ENCODE measurements around the gene S100P. TPM values are rescaled to one million over a fixed set of nuclear protein-coding genes. Genes with fewer than 3 reads are reported as not detected.

Gene S100P
- total and polyA plus RNA-seq, 2 donors (not counting 1 experiment from before 2014, with no cell fraction given) = 0.07 TPM; not detected in 1

DNA sequence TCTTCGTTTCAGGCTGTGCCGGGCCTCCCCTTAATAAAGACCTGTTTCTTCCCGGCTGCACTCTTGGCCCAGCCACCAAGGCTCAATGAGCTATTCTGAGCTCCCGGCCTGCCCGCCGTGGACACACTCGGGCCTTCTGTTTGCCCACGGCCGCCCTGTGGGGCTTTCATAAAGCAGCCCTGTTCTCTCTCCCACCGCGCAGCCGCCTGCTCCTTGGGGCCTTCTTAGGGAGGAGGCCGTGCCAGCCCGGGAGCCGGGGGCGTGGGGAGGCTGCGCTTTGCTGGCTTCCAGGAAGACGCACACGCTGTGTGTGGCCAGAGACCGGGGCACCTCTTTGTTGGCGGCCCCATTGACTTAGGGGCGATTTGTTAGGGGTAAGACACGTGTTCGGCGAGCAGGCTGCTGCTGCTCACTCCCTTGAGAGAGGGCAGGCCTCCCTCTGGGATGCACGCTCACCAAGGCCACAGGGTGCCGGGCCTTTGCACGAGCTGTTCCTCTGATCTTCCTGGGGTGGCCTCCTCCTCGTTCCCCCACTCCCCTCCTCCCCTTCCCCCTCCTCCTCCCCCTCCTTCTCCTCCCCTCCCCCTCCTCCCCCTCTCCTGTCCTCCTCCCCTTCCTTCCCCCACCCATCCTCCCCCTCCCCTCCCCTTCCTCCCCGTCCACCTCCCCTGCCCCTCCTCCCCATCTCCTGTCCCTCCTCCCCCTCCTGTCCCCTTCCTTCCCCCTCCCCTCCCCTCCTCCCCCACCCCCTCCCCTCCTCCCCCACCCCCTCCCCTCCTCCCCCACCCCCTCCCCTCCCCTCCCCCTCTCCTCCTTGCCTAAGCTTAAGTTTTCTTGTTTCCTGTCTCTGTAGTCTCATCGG, 33.6 kb downstream of the S100P start:
- CTCF ChIA-PET = interaction anchor here (0.7 to 0.9 kb wide), 2 partner anchors 147 to 344 kb away, joined by 3 read pairs; no protein-coding TSS in a partner anchor

More for the DNA sequence above, 33.6 kb downstream of the S100P start:
- no peaks in the 10 kb centered on the region for H3K4me1 ChIP-seq (ENCODE audit: control insufficient read depth in 2 of 2, insufficient read depth in 2 of 2, low read length in 2 of 2)
- Mint-ChIP-seq H3K4me3 (no peak overlapping the region), H3K27me3 (peaks cover 4% of the 10 kb centered on the region), H3K27ac (no peak overlapping the region), H3K9me3 (ENCODE audit: insufficient read depth) (no peaks in the 10 kb centered on the region), H3K4me1 (no peaks in the 10 kb centered on the region)
- H3K79me2 ChIP-seq (ENCODE audit: control insufficient read depth, insufficient read depth, low read length) = no peaks in the 10 kb centered on the region
- H4K20me1 ChIP-seq (ENCODE audit: control insufficient read depth, insufficient read depth, low read length, poor library complexity, severe bottlenecking) = no peaks in the 10 kb centered on the region
- POLR2A ChIA-PET = no interaction called here
- no peak overlapping the region for H3K27ac ChIP-seq (ENCODE audit: low read length in 2 of 2)
- H3K27me3 ChIP-seq (replicated peaks in 1 of 4; ENCODE audit: control extremely low read depth in 1 of 4, control insufficient read depth in 3 of 4, insufficient read depth in 4 of 4, low read length in 3 of 4) = no peaks in the 10 kb centered on the region
- no peak overlapping the region for H2AFZ ChIP-seq (ENCODE audit: insufficient read depth, low read depth, low read length, poor library complexity, severe bottlenecking)
- no peaks in the 10 kb centered on the region for H3K36me3 ChIP-seq (replicated peaks in 1 of 2; ENCODE audit: control extremely low read depth in 1 of 2, control insufficient read depth in 1 of 2, extremely low read depth in 1 of 2, insufficient read depth in 2 of 2, low read length in 1 of 2)
- H3K9ac ChIP-seq (ENCODE audit: low read length) = no peak overlapping the region
- no peaks in the 10 kb centered on the region for H3K9me3 ChIP-seq (ENCODE audit: control extremely low read depth in 1 of 3, control insufficient read depth in 2 of 3, insufficient read depth in 1 of 3, low read length in 2 of 3)
- intact Hi-C loops (cut with micrococcal nuclease) = no loop called here
- ATAC-seq (ENCODE audit: low read depth) (no peak), DNase-seq (no peak)
- WGBS (ENCODE audit: insufficient coverage) = 91% methylated on average over 25 of the region's 31 CpGs
- no peak overlapping the region for H3K4me3 ChIP-seq (ENCODE audit: control extremely low read depth in 1 of 5, extremely low read depth in 1 of 5, insufficient read depth in 1 of 5, low read depth in 2 of 5, low read length in 4 of 5)
- TF ChIP-seq EZH2 (IDR thresholded peaks at IDR 0.05; ENCODE audit: borderline replicate concordance, insufficient read depth, low read depth, low read length, poor library complexity, severe bottlenecking) = no peak
- no peak for TF ChIP-seq CTCF (IDR thresholded peaks at IDR 0.05)
- H3K4me2 ChIP-seq (replicated peaks; ENCODE audit: low read depth, low read length, poor library complexity, severe bottlenecking) = no peak overlapping the region

Measured in B cell (primary cell).